GM12878 (cell line): Measurements from ENCODE around the gene ROCK2. TPM values are rescaled to one million over a fixed set of nuclear protein-coding genes. Genes with fewer than 3 reads are reported as not detected.
A peak's percentile ranks its signal among the peaks of the same experiment; 100 is the strongest.

Experiments used
- ATAC-seq: fragments of 200-7000 bp; cut with Tn5 transposase; 3 replicates; pipeline ENCODE4 v1.9.1; 2020; ENCODE audit warnings: mild to moderate bottlenecking, moderate library complexity
- BruUV-seq: library from RNA; stranded (reverse); fragments of 400-500 nt; replicated peaks from 2 replicates; lab custom pipeline; 2021; lab: Mats Ljungman, UMichigan
- CTCF ChIA-PET: fragments of 300-600 bp; sonication (Branson Sonifier 250); formaldehyde crosslinking; extraction: SDS; loops from one replicate; lab custom pipeline; 2021; ENCODE audit warnings: inconsistent platforms; lab: Yijun Ruan, JAX
- POLR2A ChIA-PET: fragments of 350-600 bp; formaldehyde crosslinking; extraction: SDS; loops from one replicate; lab custom pipeline; 2021; ENCODE audit warnings: inconsistent platforms; lab: Charles Lee
- RAD21 ChIA-PET: fragments of 300-600 bp; sonication (Branson Sonifier 250); formaldehyde crosslinking; loops from one replicate; lab custom pipeline; 2023; ENCODE audit warnings: antibody characterized with exemption; ENCODE audit not compliant: unreplicated experiment; lab: Charles Lee
- SMC1A ChIA-PET: fragments of 300-600 bp; sonication (Branson Sonifier 250); formaldehyde crosslinking; loops from one replicate; lab custom pipeline; 2023; ENCODE audit not compliant: unreplicated experiment, uncharacterized antibody; lab: Charles Lee
- DNase-seq: peaks from one replicate; pipeline ENCODE4 v3.0.0-alpha.2; 2011; ENCODE audit warnings: low read depth, low spot score
- FAIRE-seq: peaks from 3 replicates; lab custom pipeline; 2011; peaks lifted over from hg19 to GRCh38; lab: Jason Lieb, UNC
- H2AFZ ChIP-seq: 2 replicates; pipeline ENCODE4 v1.6.0; 2011; ENCODE audit warnings: low read depth, low read length, control low read depth; ENCODE audit not compliant: control insufficient read depth
- H3K27ac ChIP-seq: 2 replicates; pipeline ENCODE4 v1.5.1; 2011; ENCODE audit warnings: control low read depth; ENCODE audit not compliant: control insufficient read depth, insufficient read depth
- H3K27me3 ChIP-seq, 2 experiments: replicated peaks in 1 of 2; 2 replicates each; pipeline versions ENCODE4 v1.6.0 to v1.6.1; 2011; ENCODE audit warnings: low read length in 1 of 2; ENCODE audit not compliant: control insufficient read depth in 2 of 2, insufficient read depth in 2 of 2
- H3K36me3 ChIP-seq, 2 experiments: 2 replicates each; pipeline ENCODE4 v1.5.1; 2011; ENCODE audit warnings: low read length in 1 of 2; ENCODE audit not compliant: control insufficient read depth in 2 of 2, insufficient read depth in 2 of 2
- H3K4me1 ChIP-seq: 2 replicates; pipeline ENCODE4 v1.6.1; 2011; ENCODE audit warnings: mild to moderate bottlenecking, low read length, moderate library complexity, mixed read lengths; ENCODE audit not compliant: control insufficient read depth, insufficient read depth
- H3K4me2 ChIP-seq: 2 replicates; pipeline ENCODE4 v1.6.0; 2011; ENCODE audit warnings: control low read depth; ENCODE audit not compliant: control insufficient read depth, insufficient read depth
- H3K4me3 ChIP-seq: fragments of 200-600 bp; sonication (generic); 2 replicates; pipeline ENCODE4 v1.5.1; 2016
- H3K79me2 ChIP-seq: 2 replicates; pipeline ENCODE4 v1.6.0; 2011; ENCODE audit warnings: low read length; ENCODE audit not compliant: control insufficient read depth, insufficient read depth
- H3K9ac ChIP-seq: 2 replicates; pipeline ENCODE4 v1.8.0; 2011; ENCODE audit warnings: low read length, control low read depth, mixed read lengths; ENCODE audit not compliant: control insufficient read depth, insufficient read depth
- H3K9me3 ChIP-seq: replicated peaks from 3 replicates; pipeline ENCODE4 v1.5.1; 2011; ENCODE audit warnings: mild to moderate bottlenecking, low read length; ENCODE audit not compliant: control insufficient read depth, insufficient read depth
- H4K20me1 ChIP-seq: 2 replicates; pipeline ENCODE4 v1.6.0; 2011; ENCODE audit not compliant: control insufficient read depth, insufficient read depth
- BRCA1 ChIP-seq: IDR thresholded peaks from 2 replicates; pipeline ENCODE4 v1.6.1; 2011; ENCODE audit warnings: low read depth, low read length, improper control_type of control experiment
- DPF2 ChIP-seq: fragments of 450-650 bp; IDR thresholded peaks from 2 replicates; pipeline ENCODE4 v1.6.1; 2017; ENCODE audit warnings: mild to moderate bottlenecking
- MXI1 ChIP-seq: fragments of 150-350 bp; IDR thresholded peaks from 2 replicates; pipeline ENCODE4 v1.6.1; 2011; ENCODE audit warnings: low read depth, mild to moderate bottlenecking, inconsistent platforms, low read length, improper control_type of control experiment
- NKRF ChIP-seq: fragments of 450-650 bp; conservative IDR thresholded peaks from 2 replicates; pipeline ENCODE4 v1.6.1; 2017; ENCODE audit warnings: mild to moderate bottlenecking, moderate library complexity
- PKNOX1 ChIP-seq: fragments of 450-650 bp; IDR thresholded peaks from 2 replicates; pipeline ENCODE4 v1.6.1; 2016; ENCODE audit warnings: mild to moderate bottlenecking
- POLR2A ChIP-seq: IDR thresholded peaks from 2 replicates; pipeline ENCODE4 v1.6.1; 2011; ENCODE audit warnings: low read depth, mild to moderate bottlenecking, low read length
- POU2F2 ChIP-seq: IDR thresholded peaks from 3 replicates; pipeline ENCODE4 v1.6.1; 2011; ENCODE audit warnings: low read depth, mild to moderate bottlenecking, low read length, borderline replicate concordance
- RAD51 ChIP-seq: fragments of 450-650 bp; IDR thresholded peaks from 2 replicates; pipeline ENCODE4 v1.6.1; 2016; ENCODE audit warnings: moderate library complexity, mild to moderate bottlenecking, inconsistent platforms
- SKIL ChIP-seq: fragments of 450-650 bp; IDR thresholded peaks from 2 replicates; pipeline ENCODE4 v1.6.1; 2017; ENCODE audit warnings: mild to moderate bottlenecking, low read depth, inconsistent platforms; ENCODE audit not compliant: poor library complexity, severe bottlenecking
- SPI1 ChIP-seq: IDR thresholded peaks from 2 replicates; pipeline ENCODE4 v1.6.1; 2011; ENCODE audit warnings: low read depth, mild to moderate bottlenecking, low read length, moderate library complexity, borderline replicate concordance; ENCODE audit not compliant: insufficient read depth
- YY1 ChIP-seq: IDR thresholded peaks from 2 replicates; pipeline ENCODE4 v1.6.1; 2011; ENCODE audit warnings: low read depth, mild to moderate bottlenecking, low read length
- WGBS: methylation state at CpG from one replicate; pipeline ENCODE4 v1.1.6; 2016; ENCODE audit warnings: low lambda C conversion rate; ENCODE audit not compliant: insufficient replicate concordance, insufficient coverage; ENCODE audit errors: missing lambda C conversion rate; 5-methylcytosine and 5-hydroxymethylcytosine counted together
- in situ Hi-C: fragments of 300-500 bp; cut with MboI; formaldehyde crosslinking; loops from 9 replicates; pipeline ENCODE4 v1.14.3; 2018; ENCODE audit warnings: mixed read lengths
- intact Hi-C: fragments of 100-400 bp; cut with micrococcal nuclease; formaldehyde crosslinking; loops from one replicate; pipeline ENCODE4 v1.14.2; 2022; ENCODE audit not compliant: unreplicated experiment
- polyA plus RNA-seq, 11 experiments: library from polyadenylated mRNA; depleted of rRNA in 4 of 11; unstranded in 6 of 11; stranded (reverse) in 5 of 11; fragments of >200 nt; fragmentation: Nextera tagmentation in 4 of 11; fragmentation: Illumina TruSeq in 1 of 11; extraction: Ambion mirVana in 4 of 11; extraction: Trizol in 1 of 11; gene quantifications; 1 replicate in 1 of 11; 2 replicates in 10 of 11; pipeline versions ENCODE4 v1.2.1 to v1.2.3, GENCODE V29; 2011 to 2016; ENCODE audit warnings: inconsistent platforms in 2 of 11, missing spikeins in 2 of 11, low read depth in 1 of 11
- total RNA-seq, 4 experiments: library from RNA; depleted of rRNA in 3 of 4; stranded (reverse); fragments of >200 nt in 3 of 4; fragmentation: Illumina TruSeq in 1 of 4; extraction: Trizol in 1 of 4; gene quantifications; 2 replicates each; pipeline versions ENCODE4 v1.2.1 to v1.2.3, GENCODE V29; 2013 to 2021

ROCK2 gene
- total and polyA plus RNA-seq, 10 of the 15 experiments (the other 5 are each of a cell fraction or from before 2014, with no cell fraction given), result 4.6 to 22.1 (median 8.3) TPM

- DNase-seq, result no peak
- intact Hi-C loops (loop anchor here (5.0 to 10.0 kb wide), 2 partner anchors 111 to 209 kb away; a partner anchor contains a TSS), in situ Hi-C loops (no loop called here)
- no TSS peak for BruUV-seq
- Histone ChIP-seq H3K27me3 (no peaks in the 10 kb centered on the region), H3K4me1 (no peaks in the 10 kb centered on the region), H3K27ac (peak overlapping the region; percentile 68), H2AFZ (peak overlapping the region; percentile 76), H3K9ac (peak overlapping the region; percentile 79), H3K9me3 (no peaks in the 10 kb centered on the region), H4K20me1 (no peaks in the 10 kb centered on the region), H3K36me3 (no peaks in the 10 kb centered on the region), H3K4me3 (peak overlapping the region; percentile 95), H3K79me2 (peaks cover 56% of the 10 kb centered on the region), H3K4me2 (peak overlapping the region; percentile 83)
- ATAC-seq, result peak; percentile 65
- SMC1A ChIA-PET, result interaction anchor here (1.2 kb wide), 1 partner anchor 9 kb away, joined by 3 read pairs; no protein-coding TSS in a partner anchor
- no peak for FAIRE-seq
- CTCF ChIA-PET, result interaction anchor here (3.2 kb wide), 1 partner anchor 109 kb away, joined by 13 read pairs; no protein-coding TSS in a partner anchor
- RAD21 ChIA-PET, result no interaction called here
- POLR2A ChIA-PET, result no interaction called here
- WGBS, result 0% methylated on average over 7 of the region's 7 CpGs
- TF ChIP-seq YY1, result no peak
- TF ChIP-seq DPF2, result no peak
- no peak for TF ChIP-seq RAD51
- TF ChIP-seq MXI1, result no peak
- TF ChIP-seq SPI1, result no peak
- TF ChIP-seq POU2F2, result no peak
- TF ChIP-seq PKNOX1, result no peak
- TF ChIP-seq BRCA1, result no peak
- no peak; the same call in 1 of the 2 replicates for TF ChIP-seq NKRF
- TF ChIP-seq SKIL, result no peak
- TF ChIP-seq POLR2A, result no peak
These were observed 1.1 kb downstream of the ROCK2 start for GRCh38 chr2:11343368-11343649.
